ENCODE results near the gene HOXB1. TPM values are rescaled to one million over a fixed set of nuclear protein-coding genes. Genes with fewer than 3 reads are reported as not detected.

HOXB1 gene
- total and polyA plus RNA-seq, 4 donors = 0.63 TPM; not detected in 3

- intact Hi-C loops (cut with DNase I) = no loop called here
- H3K27ac ChIP-seq (ENCODE audit: low read depth in 1 of 2, low read length in 2 of 2) = no peak overlapping the region
- H3K4me1 ChIP-seq (ENCODE audit: control insufficient read depth in 1 of 2, insufficient read depth in 2 of 2, low read length in 2 of 2) = no peaks in the 10 kb centered on the region
- H3K4me3 ChIP-seq (ENCODE audit: low read length in 2 of 2) = no peak overlapping the region
- H3K36me3 ChIP-seq (ENCODE audit: control insufficient read depth in 1 of 2, insufficient read depth in 2 of 2, low read length in 1 of 2) = no peaks in the 10 kb centered on the region
- H3K9me3 ChIP-seq (ENCODE audit: control insufficient read depth, low read length) = no peaks in the 10 kb centered on the region
- WGBS, 2 donors = 72 to 79% methylated on average over 47 of the region's 47 CpGs
- H3K27me3 ChIP-seq (ENCODE audit: control insufficient read depth in 1 of 2, insufficient read depth in 2 of 2, low read length in 1 of 2) = no peaks in the 10 kb centered on the region
- ATAC-seq (ENCODE audit: low FRiP score) (no peak), DNase-seq (peak in 1 of 2 donors; percentile 76)
These were observed 21.0 kb upstream of the HOXB1 start for GRCh38 chr17:48551596-48552465.

GRCh38 chr17:48551214-48551555 is 20.4 kb upstream of the HOXB1 start:
- no peak for DNase-seq
- no peaks in the 10 kb centered on the region for H3K9me3 ChIP-seq (ENCODE audit: control insufficient read depth, low read length)
- intact Hi-C loops (cut with DNase I) = no loop called here
- H3K27ac ChIP-seq (ENCODE audit: low read depth in 1 of 2, low read length in 2 of 2) = no peak overlapping the region
- no peaks in the 10 kb centered on the region for H3K4me1 ChIP-seq (ENCODE audit: control insufficient read depth in 1 of 2, insufficient read depth in 2 of 2, low read length in 2 of 2)
- no peak overlapping the region for H3K4me3 ChIP-seq (ENCODE audit: low read length in 2 of 2)
- no peaks in the 10 kb centered on the region for H3K27me3 ChIP-seq (ENCODE audit: control insufficient read depth in 1 of 2, insufficient read depth in 2 of 2, low read length in 1 of 2)
- H3K36me3 ChIP-seq (ENCODE audit: control insufficient read depth in 1 of 2, insufficient read depth in 2 of 2, low read length in 1 of 2) = no peaks in the 10 kb centered on the region
- no peak for ATAC-seq (ENCODE audit: low FRiP score)
- WGBS, 2 donors = 86 to 91% methylated on average over 19 of the region's 19 CpGs

- intact Hi-C loops (cut with DNase I) = no loop called here
- 67 to 71% methylated on average over 70 of the region's 70 CpGs for WGBS, 2 donors
- no peak overlapping the region for H3K27ac ChIP-seq (ENCODE audit: low read depth in 1 of 2, low read length in 2 of 2)
- no peaks in the 10 kb centered on the region for H3K4me1 ChIP-seq (ENCODE audit: control insufficient read depth in 1 of 2, insufficient read depth in 2 of 2, low read length in 2 of 2)
- ATAC-seq (ENCODE audit: low FRiP score) (no peak), DNase-seq (peak in 1 of 2 donors; percentile 79)
- H3K4me3 ChIP-seq (ENCODE audit: low read length in 2 of 2) = no peak overlapping the region
- no peaks in the 10 kb centered on the region for H3K27me3 ChIP-seq (ENCODE audit: control insufficient read depth in 1 of 2, insufficient read depth in 2 of 2, low read length in 1 of 2)
- H3K9me3 ChIP-seq (ENCODE audit: control insufficient read depth, low read length) = no peaks in the 10 kb centered on the region
- H3K36me3 ChIP-seq (ENCODE audit: control insufficient read depth in 1 of 2, insufficient read depth in 2 of 2, low read length in 1 of 2) = no peaks in the 10 kb centered on the region
These were observed 19.8 kb upstream of the HOXB1 start for GRCh38 chr17:48550502-48551213.

- intact Hi-C loops (cut with DNase I) = no loop called here
- Histone ChIP-seq H3K36me3 (ENCODE audit: control insufficient read depth in 1 of 2, insufficient read depth in 2 of 2, low read length in 1 of 2) (no peaks in the 10 kb centered on the region), H3K27ac (ENCODE audit: low read depth in 1 of 2, low read length in 2 of 2) (no peak overlapping the region), H3K4me3 (ENCODE audit: low read length in 2 of 2) (no peak overlapping the region), H3K4me1 (ENCODE audit: control insufficient read depth in 1 of 2, insufficient read depth in 2 of 2, low read length in 2 of 2) (peaks cover 0 to 4% of the 10 kb centered on the region in 2 donors), H3K27me3 (ENCODE audit: control insufficient read depth in 1 of 2, insufficient read depth in 2 of 2, low read length in 1 of 2) (no peaks in the 10 kb centered on the region), H3K9me3 (ENCODE audit: control insufficient read depth, low read length) (no peaks in the 10 kb centered on the region)
- no peak for ATAC-seq (ENCODE audit: low FRiP score)
- WGBS, 2 donors = 69 to 76% methylated on average over 18 of the region's 18 CpGs
- no peak for DNase-seq
These were observed 19.2 kb upstream of the HOXB1 start for GRCh38 chr17:48549914-48550501.

- no peak for ATAC-seq (ENCODE audit: low FRiP score)
- H3K27ac ChIP-seq (ENCODE audit: low read depth in 1 of 2, low read length in 2 of 2) = no peak overlapping the region
- no peak for DNase-seq
- 76 to 78% methylated on average over 3 of the region's 3 CpGs for WGBS, 2 donors
- no peaks in the 10 kb centered on the region for H3K9me3 ChIP-seq (ENCODE audit: control insufficient read depth, low read length)
- no peaks in the 10 kb centered on the region for H3K36me3 ChIP-seq (ENCODE audit: control insufficient read depth in 1 of 2, insufficient read depth in 2 of 2, low read length in 1 of 2)
- intact Hi-C loops (cut with DNase I) = no loop called here
- no peak overlapping the region for H3K4me3 ChIP-seq (ENCODE audit: low read length in 2 of 2)
- no peaks in the 10 kb centered on the region for H3K27me3 ChIP-seq (ENCODE audit: control insufficient read depth in 1 of 2, insufficient read depth in 2 of 2, low read length in 1 of 2)
- peaks cover 0 to 4% of the 10 kb centered on the region in 2 donors for H3K4me1 ChIP-seq (ENCODE audit: control insufficient read depth in 1 of 2, insufficient read depth in 2 of 2, low read length in 2 of 2)
These were observed 18.4 kb upstream of the HOXB1 start for GRCh38 chr17:48549281-48549630.

- H3K9me3 ChIP-seq (ENCODE audit: control insufficient read depth, low read length) = no peaks in the 10 kb centered on the region
- ATAC-seq (ENCODE audit: low FRiP score) = no peak
- intact Hi-C loops (cut with DNase I) = no loop called here
- H3K36me3 ChIP-seq (ENCODE audit: control insufficient read depth in 1 of 2, insufficient read depth in 2 of 2, low read length in 1 of 2) = no peaks in the 10 kb centered on the region
- DNase-seq = no peak
- H3K4me3 ChIP-seq (ENCODE audit: low read length in 2 of 2) = no peak overlapping the region
- peak overlapping the region; percentile 38 to 50 for H3K27ac ChIP-seq (ENCODE audit: low read depth in 1 of 2, low read length in 2 of 2)
- H3K27me3 ChIP-seq (ENCODE audit: control insufficient read depth in 1 of 2, insufficient read depth in 2 of 2, low read length in 1 of 2) = no peaks in the 10 kb centered on the region
- WGBS, 2 donors = 46 to 67% methylated on average over 6 of the region's 6 CpGs
- peaks cover 0 to 4% of the 10 kb centered on the region in 2 donors for H3K4me1 ChIP-seq (ENCODE audit: control insufficient read depth in 1 of 2, insufficient read depth in 2 of 2, low read length in 2 of 2)
These were observed 17.9 kb upstream of the HOXB1 start for GRCh38 chr17:48548523-48549280.

GRCh38 chr17:48547808-48548522 is 17.2 kb upstream of the HOXB1 start:
- Histone ChIP-seq H3K9me3 (ENCODE audit: control insufficient read depth, low read length) (no peaks in the 10 kb centered on the region), H3K4me1 (ENCODE audit: control insufficient read depth in 1 of 2, insufficient read depth in 2 of 2, low read length in 2 of 2) (peaks cover 0 to 4% of the 10 kb centered on the region in 2 donors), H3K36me3 (ENCODE audit: control insufficient read depth in 1 of 2, insufficient read depth in 2 of 2, low read length in 1 of 2) (no peaks in the 10 kb centered on the region), H3K27ac (ENCODE audit: low read depth in 1 of 2, low read length in 2 of 2) (peak overlapping the region in 1 of 2 donors; percentile 50), H3K4me3 (ENCODE audit: low read length in 2 of 2) (no peak overlapping the region), H3K27me3 (ENCODE audit: control insufficient read depth in 1 of 2, insufficient read depth in 2 of 2, low read length in 1 of 2) (no peaks in the 10 kb centered on the region)
- DNase-seq = no peak
- 13 to 48% methylated on average over 24 of the region's 24 CpGs for WGBS, 2 donors
- intact Hi-C loops (cut with DNase I) = loop anchor here in 1 of 2 donors (1.0 kb wide), 1 partner anchor 29 kb away; no protein-coding TSS in a partner anchor
- no peak for ATAC-seq (ENCODE audit: low FRiP score)

All from aorta (tissue), 5 donors.